Measurements from ENCODE around the gene FLNB. TPM values are rescaled to one million over a fixed set of nuclear protein-coding genes. Genes with fewer than 3 reads are reported as not detected.

Gene FLNB
- total RNA-seq, 2 donors from 2014 or later = 212 to 221 TPM

DNA sequence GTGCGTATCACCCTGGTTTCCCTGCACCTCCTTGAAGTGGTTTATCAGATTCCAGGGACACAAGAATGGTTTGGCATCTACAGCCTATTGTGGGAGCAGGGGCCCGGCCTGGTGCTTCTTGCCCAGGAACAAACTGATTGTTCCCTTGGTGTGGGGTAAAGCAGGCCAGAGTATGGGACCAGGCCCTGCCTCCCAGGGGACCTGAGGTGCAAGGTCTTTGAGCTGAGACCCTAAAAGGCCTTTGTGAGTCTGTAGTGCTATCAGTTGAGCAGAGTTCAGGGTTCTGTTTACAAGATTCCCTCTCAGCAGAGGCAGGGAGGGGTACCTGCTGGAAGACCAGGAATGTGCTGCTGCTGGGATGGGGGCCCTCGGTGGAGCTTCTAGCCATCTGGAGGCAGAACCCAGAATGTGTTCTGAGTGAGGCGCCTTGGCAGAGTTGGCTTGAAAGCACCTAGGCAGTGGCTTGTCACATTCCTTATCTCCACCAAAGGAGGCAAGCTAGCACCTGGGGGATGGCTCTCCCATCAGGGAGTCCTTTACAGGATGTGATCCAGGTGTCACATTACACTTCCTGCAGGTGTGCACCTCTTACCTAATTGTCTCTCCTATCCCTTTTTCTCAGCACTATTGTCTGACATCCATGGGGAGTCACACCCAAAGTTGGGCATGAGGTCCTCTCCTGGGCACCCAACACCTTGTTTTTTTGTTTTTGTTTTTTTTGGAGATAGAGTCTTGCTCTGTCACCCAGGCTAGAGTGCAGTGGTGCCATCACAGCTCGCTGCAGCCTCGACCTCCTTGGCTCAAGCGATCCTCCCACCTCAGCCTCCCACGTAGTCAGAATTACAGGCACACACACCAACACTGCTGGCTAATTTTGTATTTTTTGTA lies 13.1 kb downstream of the FLNB start:
- 53 to 55% methylated on average over 6 to 8 of the region's 8 CpGs for WGBS, 2 experiments (ENCODE audit: insufficient coverage in 1 of 2, insufficient read length in 1 of 2)
- peaks cover 73% of the 10 kb centered on the region for H3K4me1 Mint-ChIP-seq
- H3K9me3 Mint-ChIP-seq = no peaks in the 10 kb centered on the region
- H3K9me3 ChIP-seq (ENCODE audit: control insufficient read depth, low read length) = no peaks in the 10 kb centered on the region
- H3K9ac ChIP-seq (ENCODE audit: extremely low read depth, low read length, poor library complexity, severe bottlenecking) = peak overlapping the region; percentile 43
- peak overlapping the region; percentile 33 for H3K27ac ChIP-seq (ENCODE audit: low read depth, low read length)
- H3K4me3 Mint-ChIP-seq = peak overlapping the region; percentile 11
- peak overlapping the region; percentile 71 for H3K4me3 ChIP-seq (ENCODE audit: low read length)
- H3K27ac Mint-ChIP-seq = peak overlapping the region; percentile 74
- TF ChIP-seq, protein P1, sequence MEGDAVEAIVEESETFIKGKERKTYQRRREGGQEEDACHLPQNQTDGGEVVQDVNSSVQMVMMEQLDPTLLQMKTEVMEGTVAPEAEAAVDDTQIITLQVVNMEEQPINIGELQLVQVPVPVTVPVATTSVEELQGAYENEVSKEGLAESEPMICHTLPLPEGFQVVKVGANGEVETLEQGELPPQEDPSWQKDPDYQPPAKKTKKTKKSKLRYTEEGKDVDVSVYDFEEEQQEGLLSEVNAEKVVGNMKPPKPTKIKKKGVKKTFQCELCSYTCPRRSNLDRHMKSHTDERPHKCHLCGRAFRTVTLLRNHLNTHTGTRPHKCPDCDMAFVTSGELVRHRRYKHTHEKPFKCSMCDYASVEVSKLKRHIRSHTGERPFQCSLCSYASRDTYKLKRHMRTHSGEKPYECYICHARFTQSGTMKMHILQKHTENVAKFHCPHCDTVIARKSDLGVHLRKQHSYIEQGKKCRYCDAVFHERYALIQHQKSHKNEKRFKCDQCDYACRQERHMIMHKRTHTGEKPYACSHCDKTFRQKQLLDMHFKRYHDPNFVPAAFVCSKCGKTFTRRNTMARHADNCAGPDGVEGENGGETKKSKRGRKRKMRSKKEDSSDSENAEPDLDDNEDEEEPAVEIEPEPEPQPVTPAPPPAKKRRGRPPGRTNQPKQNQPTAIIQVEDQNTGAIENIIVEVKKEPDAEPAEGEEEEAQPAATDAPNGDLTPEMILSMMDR (conservative IDR thresholded peaks at IDR 0.05) = peak; percentile 43
- H3K27me3 ChIP-seq (ENCODE audit: control insufficient read depth, insufficient read depth, low read length, poor library complexity, severe bottlenecking) = no peaks in the 10 kb centered on the region
- peaks cover 7% of the 10 kb centered on the region for H3K36me3 Mint-ChIP-seq (ENCODE audit: low read depth)
- H3K36me3 ChIP-seq (ENCODE audit: control insufficient read depth, insufficient read depth, low read length) = peaks cover 49% of the 10 kb centered on the region
- peaks cover 33% of the 10 kb centered on the region for H3K4me1 ChIP-seq (ENCODE audit: control insufficient read depth, insufficient read depth, low read length)
- no peaks in the 10 kb centered on the region for H3K27me3 Mint-ChIP-seq (ENCODE audit: insufficient read depth)
- peak; percentile 95 for DNase-seq

GRCh38 chr3:58021962-58022361 lies 13.7 kb downstream of the FLNB start:
- no peak overlapping the region for H3K9ac ChIP-seq (ENCODE audit: extremely low read depth, low read length, poor library complexity, severe bottlenecking)
- H3K36me3 ChIP-seq (ENCODE audit: control insufficient read depth, insufficient read depth, low read length) = peaks cover 55% of the 10 kb centered on the region
- Mint-ChIP-seq H3K36me3 (ENCODE audit: low read depth) (peaks cover 7% of the 10 kb centered on the region), H3K9me3 (no peaks in the 10 kb centered on the region), H3K4me3 (no peak overlapping the region), H3K4me1 (peaks cover 72% of the 10 kb centered on the region), H3K27ac (peak overlapping the region; percentile 74), H3K27me3 (ENCODE audit: insufficient read depth) (no peaks in the 10 kb centered on the region)
- H3K27me3 ChIP-seq (ENCODE audit: control insufficient read depth, insufficient read depth, low read length, poor library complexity, severe bottlenecking) = no peaks in the 10 kb centered on the region
- 84 to 85% methylated on average over 3 to 5 of the region's 5 CpGs for WGBS, 2 experiments (ENCODE audit: insufficient coverage in 1 of 2, insufficient read length in 1 of 2)
- no peak overlapping the region for H3K4me3 ChIP-seq (ENCODE audit: low read length)
- TF ChIP-seq, protein P1 (conservative IDR thresholded peaks at IDR 0.05) = no peak
- no peaks in the 10 kb centered on the region for H3K9me3 ChIP-seq (ENCODE audit: control insufficient read depth, low read length)
- no peak overlapping the region for H3K27ac ChIP-seq (ENCODE audit: low read depth, low read length)
- H3K4me1 ChIP-seq (ENCODE audit: control insufficient read depth, insufficient read depth, low read length) = peaks cover 33% of the 10 kb centered on the region
- no peak for DNase-seq

DNA sequence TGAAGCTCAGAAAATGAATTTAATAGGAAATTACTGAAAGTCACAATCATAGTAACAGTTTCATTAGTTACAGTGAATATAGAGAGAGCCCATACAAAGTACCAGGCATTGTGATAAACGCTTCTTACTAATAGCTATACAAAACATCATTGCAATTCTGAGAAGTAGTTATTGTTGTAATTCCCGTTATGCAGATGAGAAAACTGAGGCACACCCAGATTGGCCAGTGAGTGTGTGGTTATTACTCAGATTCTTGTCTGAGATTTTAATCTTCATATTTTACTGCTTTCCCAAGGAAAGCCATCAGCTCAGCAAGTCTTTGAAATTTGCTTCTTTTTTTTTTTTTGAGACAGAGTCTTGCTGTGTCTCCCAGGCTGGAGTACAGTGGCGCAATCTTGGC lies 14.3 kb downstream of the FLNB start:
- H3K36me3 Mint-ChIP-seq (ENCODE audit: low read depth) = peaks cover 7% of the 10 kb centered on the region
- TF ChIP-seq, protein P1 (conservative IDR thresholded peaks at IDR 0.05) = no peak
- Histone ChIP-seq H3K4me1 (ENCODE audit: control insufficient read depth, insufficient read depth, low read length) (peaks cover 32% of the 10 kb centered on the region), H3K27ac (ENCODE audit: low read depth, low read length) (no peak overlapping the region), H3K4me3 (ENCODE audit: low read length) (no peak overlapping the region), H3K9ac (ENCODE audit: extremely low read depth, low read length, poor library complexity, severe bottlenecking) (no peak overlapping the region), H3K9me3 (ENCODE audit: control insufficient read depth, low read length) (no peaks in the 10 kb centered on the region), H3K36me3 (ENCODE audit: control insufficient read depth, insufficient read depth, low read length) (peaks cover 56% of the 10 kb centered on the region), H3K27me3 (ENCODE audit: control insufficient read depth, insufficient read depth, low read length, poor library complexity, severe bottlenecking) (no peaks in the 10 kb centered on the region)
- H3K4me1 Mint-ChIP-seq = peaks cover 70% of the 10 kb centered on the region
- no peak overlapping the region for H3K27ac Mint-ChIP-seq
- no peaks in the 10 kb centered on the region for H3K27me3 Mint-ChIP-seq (ENCODE audit: insufficient read depth)
- H3K4me3 Mint-ChIP-seq = no peak overlapping the region
- WGBS, 2 experiments (ENCODE audit: insufficient coverage in 1 of 2, insufficient read length in 1 of 2) = 94 to 100% methylated on average over 3 of the region's 3 CpGs
- DNase-seq = no peak
- no peaks in the 10 kb centered on the region for H3K9me3 Mint-ChIP-seq
